Right atrium auricular region (tissue), 2 donors: ENCODE measurements around the gene NUP58. TPM values are rescaled to one million over a fixed set of nuclear protein-coding genes. Genes with fewer than 3 reads are reported as not detected.

Source experiments
- DNase-seq: peaks from one replicate; pipeline ENCODE4 v3.0.0-alpha.2; 2019; ENCODE audit warnings: low spot score
- H3K27ac ChIP-seq, 2 donors: fragments of 200-600 bp; sonication (generic); 1 replicate in 1 of 2; 2 replicates in 1 of 2; pipeline ENCODE4 v1.5.1; 2016 to 2019
- H3K27me3 ChIP-seq, 2 donors: fragments of 200-600 bp; sonication (generic); one replicate each; pipeline versions ENCODE4 v1.5.1 to v1.6.0; 2017 to 2019
- H3K36me3 ChIP-seq: fragments of 200-600 bp; sonication (generic); one replicate; pipeline ENCODE4 v1.5.1; 2016
- H3K4me1 ChIP-seq, 2 donors: fragments of 200-600 bp; sonication (generic); one replicate each; pipeline versions ENCODE4 v1.5.1 to v1.6.0; 2017 to 2019
- H3K4me3 ChIP-seq, 2 donors: fragments of 200-600 bp; sonication (generic); 1 replicate in 1 of 2; 2 replicates in 1 of 2; pipeline ENCODE4 v1.5.1; 2017 to 2019; ENCODE audit warnings: mild to moderate bottlenecking in 1 of 2, moderate library complexity in 1 of 2
- H3K9me3 ChIP-seq, 2 donors: fragments of 200-600 bp; sonication (generic); one replicate each; pipeline ENCODE4 v1.5.1; 2019
- total RNA-seq, 2 donors: library from RNA; depleted of rRNA; stranded (reverse); fragments of >200 nt; gene quantifications; one replicate each; pipeline ENCODE4 v1.1.0, GENCODE V29; 2016
- TF ChIP-seq, protein P1 (sequence below), 2 donors: fragments of 200-600 bp; sonication (generic); IDR thresholded peaks; one replicate each; pipeline ENCODE4 v1.5.1; 2019; ENCODE audit warnings: antibody characterized with exemption in 2 of 2

Gene NUP58
- total RNA-seq, 2 donors from 2014 or later, result 24.7 to 27.9 TPM

DNA sequence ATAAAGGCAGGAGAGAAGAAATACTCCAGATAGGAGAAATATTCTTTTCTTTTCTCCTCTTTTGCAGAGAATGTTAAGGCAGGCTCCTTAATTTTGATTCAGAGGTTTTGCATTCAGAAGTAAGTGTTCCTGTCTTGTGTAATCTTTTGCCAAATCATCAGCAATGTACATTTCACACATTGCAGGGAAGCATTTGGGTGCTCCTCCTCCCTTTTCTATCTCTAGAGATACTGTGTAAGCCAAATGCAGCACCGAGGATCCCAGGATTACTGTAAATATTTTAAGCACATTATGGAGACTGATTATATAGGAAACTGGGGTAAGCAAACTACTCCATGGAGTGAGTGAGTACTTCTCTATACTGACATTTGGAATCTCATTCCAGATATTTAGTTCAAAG is 77.6 kb downstream of the NUP58 start:
- H3K27ac ChIP-seq, result no peak overlapping the region
- H3K9me3 ChIP-seq, result no peaks in the 10 kb centered on the region
- DNase-seq, result no peak
- H3K27me3 ChIP-seq, result peaks cover 0 to 3% of the 10 kb centered on the region in 2 donors
- TF ChIP-seq, protein P1, sequence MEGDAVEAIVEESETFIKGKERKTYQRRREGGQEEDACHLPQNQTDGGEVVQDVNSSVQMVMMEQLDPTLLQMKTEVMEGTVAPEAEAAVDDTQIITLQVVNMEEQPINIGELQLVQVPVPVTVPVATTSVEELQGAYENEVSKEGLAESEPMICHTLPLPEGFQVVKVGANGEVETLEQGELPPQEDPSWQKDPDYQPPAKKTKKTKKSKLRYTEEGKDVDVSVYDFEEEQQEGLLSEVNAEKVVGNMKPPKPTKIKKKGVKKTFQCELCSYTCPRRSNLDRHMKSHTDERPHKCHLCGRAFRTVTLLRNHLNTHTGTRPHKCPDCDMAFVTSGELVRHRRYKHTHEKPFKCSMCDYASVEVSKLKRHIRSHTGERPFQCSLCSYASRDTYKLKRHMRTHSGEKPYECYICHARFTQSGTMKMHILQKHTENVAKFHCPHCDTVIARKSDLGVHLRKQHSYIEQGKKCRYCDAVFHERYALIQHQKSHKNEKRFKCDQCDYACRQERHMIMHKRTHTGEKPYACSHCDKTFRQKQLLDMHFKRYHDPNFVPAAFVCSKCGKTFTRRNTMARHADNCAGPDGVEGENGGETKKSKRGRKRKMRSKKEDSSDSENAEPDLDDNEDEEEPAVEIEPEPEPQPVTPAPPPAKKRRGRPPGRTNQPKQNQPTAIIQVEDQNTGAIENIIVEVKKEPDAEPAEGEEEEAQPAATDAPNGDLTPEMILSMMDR (IDR thresholded peaks at IDR 0.05), result no peak
- no peak overlapping the region for H3K4me3 ChIP-seq
- H3K4me1 ChIP-seq, result no peaks in the 10 kb centered on the region
- no peaks in the 10 kb centered on the region for H3K36me3 ChIP-seq

DNA sequence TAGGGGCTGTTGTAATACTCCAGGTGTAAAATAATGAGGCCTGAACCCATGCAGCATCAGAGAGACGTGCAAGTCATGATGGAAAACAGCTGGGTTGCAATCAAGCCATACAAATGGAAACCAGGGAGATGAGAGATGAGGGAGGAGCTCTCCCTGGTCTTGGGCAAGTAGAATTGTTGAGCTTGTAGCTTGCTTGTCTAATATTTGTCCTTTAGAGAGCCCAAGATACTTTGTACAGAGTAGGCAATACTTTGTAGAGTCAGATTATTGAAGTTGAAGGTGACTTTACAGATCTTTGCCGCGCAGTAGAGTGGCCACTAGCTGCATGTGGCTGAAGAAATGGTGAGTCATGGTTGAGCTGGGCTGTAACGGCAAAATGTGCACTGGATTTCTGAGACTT is 78.7 kb downstream of the NUP58 start:
- TF ChIP-seq, protein P1 (IDR thresholded peaks at IDR 0.05), result no peak
- peaks cover 0 to 3% of the 10 kb centered on the region in 2 donors for H3K27me3 ChIP-seq
- H3K27ac ChIP-seq, result no peak overlapping the region
- no peak overlapping the region for H3K4me3 ChIP-seq
- DNase-seq, result no peak
- H3K36me3 ChIP-seq, result no peaks in the 10 kb centered on the region
- H3K9me3 ChIP-seq, result no peaks in the 10 kb centered on the region
- no peaks in the 10 kb centered on the region for H3K4me1 ChIP-seq

DNA sequence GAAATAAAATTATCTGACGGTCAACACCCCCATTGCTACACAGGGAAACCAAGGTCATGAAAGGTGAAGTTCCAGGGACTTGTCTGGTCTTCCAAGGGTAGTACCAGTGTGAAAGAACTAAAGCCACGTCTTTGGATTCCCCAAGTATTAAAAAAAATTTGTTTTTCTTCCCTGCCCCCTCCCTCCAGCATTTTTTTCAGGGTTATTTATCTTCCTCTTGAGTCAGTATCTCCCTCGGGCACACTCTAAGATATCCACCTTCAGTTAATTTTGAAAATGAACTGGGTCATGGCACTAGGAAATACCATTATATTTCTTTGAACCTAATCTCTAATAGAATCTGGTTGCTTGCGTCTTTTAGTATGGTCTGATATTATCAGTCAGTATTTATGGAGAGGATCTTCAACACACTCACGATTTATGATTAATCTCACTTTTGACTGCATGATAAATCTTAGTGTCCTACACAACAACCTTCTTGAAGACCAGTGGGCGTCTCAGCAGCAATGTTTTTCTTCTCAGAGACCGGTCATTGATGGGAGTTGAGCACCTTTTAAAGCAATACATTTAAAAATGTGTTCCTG is 79.4 kb downstream of the NUP58 start:
- H3K27me3 ChIP-seq, result peaks cover 0 to 3% of the 10 kb centered on the region in 2 donors
- no peak overlapping the region for H3K4me3 ChIP-seq
- no peak overlapping the region for H3K27ac ChIP-seq
- TF ChIP-seq, protein P1 (IDR thresholded peaks at IDR 0.05), result no peak
- no peaks in the 10 kb centered on the region for H3K4me1 ChIP-seq
- no peaks in the 10 kb centered on the region for H3K9me3 ChIP-seq
- no peaks in the 10 kb centered on the region for H3K36me3 ChIP-seq
- DNase-seq, result no peak

DNA sequence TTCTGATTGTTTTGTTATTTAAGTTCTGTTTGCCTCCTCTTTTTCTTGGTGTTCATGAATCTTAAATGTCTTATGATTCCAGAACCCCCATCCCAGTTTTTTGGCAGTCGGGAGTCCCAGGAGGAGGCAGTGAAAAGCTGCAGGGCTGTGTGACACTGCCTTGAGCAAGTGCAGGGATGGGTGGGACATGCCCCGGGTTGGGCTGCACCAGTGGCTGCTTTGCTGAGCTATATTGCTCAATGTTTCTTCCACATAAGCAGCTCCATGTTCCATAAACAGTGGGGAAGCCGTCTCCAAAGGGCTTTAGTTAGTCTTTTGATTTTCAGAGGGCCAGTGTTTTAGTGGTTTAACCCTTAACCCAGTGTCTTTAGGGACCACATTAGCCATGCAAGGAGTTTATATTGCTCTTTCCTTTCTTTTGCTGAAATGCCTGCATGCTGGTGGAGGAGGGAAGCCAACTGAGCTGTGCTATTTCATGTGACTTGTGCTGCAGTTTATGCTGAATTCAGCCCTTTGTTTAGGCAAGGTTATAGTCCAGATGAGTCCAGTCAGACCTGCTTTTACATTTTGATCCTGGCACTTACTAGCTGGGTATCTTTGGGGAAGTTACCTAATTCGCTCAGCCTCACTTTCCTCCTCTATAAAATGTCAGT is 83.5 kb downstream of the NUP58 start:
- no peak overlapping the region for H3K4me3 ChIP-seq
- H3K4me1 ChIP-seq, result no peaks in the 10 kb centered on the region
- H3K36me3 ChIP-seq, result no peaks in the 10 kb centered on the region
- H3K27me3 ChIP-seq, result peaks cover 0 to 3% of the 10 kb centered on the region in 2 donors
- no peak for DNase-seq
- no peak overlapping the region for H3K27ac ChIP-seq
- H3K9me3 ChIP-seq, result no peaks in the 10 kb centered on the region
- TF ChIP-seq, protein P1 (IDR thresholded peaks at IDR 0.05), result no peak

DNA sequence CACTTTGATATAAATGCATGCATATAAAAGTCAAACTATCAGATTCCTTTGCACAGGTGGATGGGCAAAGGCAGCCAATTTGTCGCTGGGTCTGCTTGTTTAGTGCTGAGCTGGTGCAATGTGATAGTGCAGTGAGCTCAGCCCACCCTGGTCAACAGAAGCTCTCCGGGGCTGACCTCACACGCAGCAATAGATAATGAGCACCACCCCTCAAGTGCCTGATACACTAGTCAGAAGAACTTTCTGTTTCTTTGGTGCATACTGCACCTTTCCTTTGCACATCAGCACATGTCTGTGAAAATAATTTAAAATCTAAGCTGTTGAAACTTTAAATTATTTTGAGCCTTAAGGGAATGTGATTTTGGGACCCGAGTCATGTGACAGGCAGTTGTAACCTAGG is 90.5 kb downstream of the NUP58 start:
- Histone ChIP-seq H3K4me1 (no peaks in the 10 kb centered on the region), H3K4me3 (no peak overlapping the region), H3K9me3 (peaks cover 0 to 5% of the 10 kb centered on the region in 2 donors), H3K36me3 (no peaks in the 10 kb centered on the region), H3K27ac (no peak overlapping the region), H3K27me3 (no peaks in the 10 kb centered on the region)
- DNase-seq, result no peak
- TF ChIP-seq, protein P1 (IDR thresholded peaks at IDR 0.05), result no peak

Other genes with a start within 250 kb of the NUP58 start
- gene PABPC3, start 205.5 kb upstream of the NUP58 start, total RNA-seq, result not detected
- not detected for gene AMER2, start 129.3 kb upstream of the NUP58 start, total RNA-seq
- gene MTMR6, start 14.1 kb upstream of the NUP58 start, total RNA-seq, result 10 to 100 TPM; 14.8 to 21.2 TPM
- gene ATP8A2, start 70.3 kb downstream of the NUP58 start, total RNA-seq, result under 1 TPM; 0.08 to 0.19 TPM